RPMI8226 (cell line): Measurements from ENCODE around the gene DLX6.

Experiments used
- DNase-seq: peaks from one replicate; pipeline ENCODE4 v3.0.0-alpha.2; 2015

Gene DLX6

GRCh38 chr7:97011536-97012364, 6.4 kb downstream of the DLX6 start:
- DNase-seq, result no peak

- DNase-seq, result no peak
Measured at GRCh38 chr7:97012365-97013133, 7.2 kb downstream of the DLX6 start.

DNA sequence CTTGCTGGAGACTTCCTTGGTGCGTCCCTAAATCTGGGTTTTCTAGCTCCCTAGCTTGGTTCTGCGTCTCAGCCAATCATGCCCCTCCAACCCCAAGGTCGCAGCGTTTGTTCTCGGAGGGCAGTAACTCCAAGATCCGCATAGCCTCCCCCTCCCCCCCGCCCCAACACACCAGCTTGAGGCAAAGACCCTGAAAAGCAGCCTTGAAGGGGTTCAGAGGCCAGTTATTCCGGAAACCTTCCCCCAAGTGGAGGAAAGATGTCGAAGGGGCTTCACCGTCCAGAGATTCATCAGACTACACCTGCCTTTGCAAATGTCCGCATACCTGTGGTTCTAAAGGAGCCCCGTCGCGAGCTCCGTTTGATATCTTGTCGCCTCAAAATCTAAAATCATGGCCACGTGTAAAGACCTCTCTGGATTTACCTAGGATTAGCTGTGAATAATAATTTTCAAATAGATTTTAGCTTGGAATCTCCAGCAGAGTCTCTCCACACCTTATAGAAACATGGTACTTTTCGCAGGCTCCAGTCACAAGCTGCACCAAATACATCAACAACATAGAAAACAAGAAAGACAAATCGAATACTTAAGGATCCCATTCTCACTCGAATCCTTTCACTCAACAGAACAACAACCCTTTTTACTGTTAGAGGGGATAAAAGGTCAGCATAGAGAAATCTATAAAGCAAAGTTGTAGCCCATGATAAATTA, 7.9 kb downstream of the DLX6 start:
- DNase-seq, result no peak

- no peak for DNase-seq
Measured at GRCh38 chr7:97013845-97014134, 8.4 kb downstream of the DLX6 start.

DNA sequence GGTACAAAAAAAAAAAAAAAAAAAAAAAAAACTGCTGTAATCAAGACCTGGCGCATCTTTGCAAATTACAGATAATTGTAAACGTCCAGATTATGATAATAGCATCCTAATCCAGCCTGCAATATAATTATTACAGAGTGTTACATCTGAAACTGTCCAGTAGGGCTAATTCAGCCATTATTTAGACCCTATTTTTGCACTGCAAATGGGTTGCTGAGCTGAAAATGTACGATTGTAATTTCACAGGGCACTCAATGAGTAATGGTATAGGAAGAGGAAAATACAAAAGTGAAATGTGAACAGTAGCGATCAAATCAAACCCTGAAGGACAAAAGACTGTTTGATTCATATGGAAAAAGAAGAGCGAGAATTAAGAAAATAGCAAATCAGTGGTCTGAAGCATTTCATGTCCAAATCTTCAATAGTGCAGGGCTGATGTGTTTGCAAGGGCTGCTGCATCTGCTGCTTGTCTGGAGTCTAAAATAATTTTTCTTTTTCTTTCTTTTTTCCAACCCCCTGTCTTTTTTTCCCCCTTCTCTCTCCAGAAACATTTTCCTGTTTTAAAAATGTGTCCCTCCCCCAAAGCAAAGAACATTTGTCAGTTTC, 8.9 kb downstream of the DLX6 start:
- DNase-seq, result no peak

- DNase-seq, result no peak
Measured at GRCh38 chr7:97015279-97015678, 9.9 kb downstream of the DLX6 start.

- DNase-seq, result no peak
Measured at GRCh38 chr7:97015756-97016380, 10.5 kb downstream of the DLX6 start.

DNA sequence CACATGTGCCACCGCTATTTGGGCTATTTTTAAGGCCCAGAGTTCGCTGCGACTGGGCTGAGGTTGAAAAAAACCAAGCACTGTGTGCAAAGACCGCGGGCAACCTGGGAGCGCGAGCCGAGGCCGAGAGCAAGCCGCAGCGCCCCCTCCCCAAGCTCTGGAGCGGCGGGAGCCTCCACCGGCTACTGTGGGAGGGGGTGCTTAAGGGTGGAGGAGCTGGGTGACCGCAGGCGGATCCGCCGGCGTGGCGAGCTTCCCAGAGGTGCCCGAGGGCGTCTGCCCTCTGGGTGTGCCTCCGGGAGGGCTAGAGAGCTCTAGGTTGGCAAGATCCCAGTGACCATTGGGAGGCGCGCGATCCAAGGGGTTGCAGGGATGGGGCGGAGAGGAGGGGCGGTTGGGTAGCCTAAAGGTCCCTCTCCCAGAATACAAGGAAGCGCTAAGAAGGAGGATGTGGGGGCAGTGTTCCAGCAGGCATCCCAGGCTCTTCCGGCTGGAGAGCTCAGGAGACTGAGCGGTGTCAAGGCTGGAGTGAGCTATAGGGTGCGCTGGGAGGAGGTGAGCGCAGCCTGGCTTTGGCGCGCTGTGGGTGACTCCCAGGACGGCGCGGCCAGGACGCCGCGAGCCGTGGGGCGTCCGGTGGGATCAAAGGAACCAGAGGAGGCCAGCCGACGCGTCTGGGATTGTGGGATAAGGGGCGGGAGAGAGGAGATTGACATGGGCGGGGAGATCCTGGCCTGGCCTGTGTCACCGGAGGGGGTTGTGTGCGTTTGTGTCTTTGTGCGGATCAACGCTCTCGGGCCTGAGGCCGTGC, 11.2 kb downstream of the DLX6 start:
- DNase-seq, result no peak

DNA sequence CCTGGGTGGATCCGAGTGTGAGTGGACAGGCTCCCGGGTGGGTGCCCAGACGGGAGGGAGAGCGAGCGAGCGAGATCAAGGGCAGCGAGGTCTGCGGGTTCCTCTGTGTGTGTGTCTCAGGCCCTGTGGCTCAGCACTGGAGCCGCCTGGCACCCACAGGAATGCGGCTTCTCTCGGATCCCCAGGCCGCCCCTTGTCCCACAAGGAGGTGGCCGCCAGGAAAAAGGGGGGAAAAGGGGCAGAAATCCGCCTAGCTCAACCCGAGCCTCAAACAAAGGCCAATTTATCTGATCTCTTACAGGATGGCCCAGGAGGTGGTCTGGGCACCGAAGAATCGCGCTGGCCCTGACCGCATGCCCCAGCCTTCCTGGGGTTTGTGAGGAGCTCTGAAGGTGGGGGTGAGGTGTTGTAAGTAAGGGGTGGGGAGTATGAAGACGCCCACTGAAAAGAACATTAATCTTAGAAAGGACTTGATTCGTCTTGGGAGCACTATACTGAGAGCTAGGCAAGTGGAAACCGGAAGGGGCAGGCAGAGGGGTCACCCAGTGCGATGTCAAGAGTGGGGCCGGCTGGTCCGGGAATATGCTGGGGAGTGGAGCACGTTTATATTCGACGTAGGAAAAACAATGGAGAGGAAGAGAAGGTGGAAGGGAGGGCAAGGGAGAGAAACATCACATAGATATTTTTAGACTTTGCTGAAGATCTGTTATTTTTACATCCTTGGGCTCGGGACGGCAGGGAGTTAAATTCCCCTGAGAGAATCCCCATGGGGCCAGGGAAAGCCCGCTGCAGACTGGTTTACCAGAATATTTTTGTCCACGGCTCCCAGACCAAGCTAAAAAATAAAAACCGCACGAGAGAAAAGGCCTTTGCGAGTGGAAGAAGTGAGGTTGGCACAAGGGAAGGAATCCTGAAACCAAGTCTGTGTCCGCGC, 12.1 kb downstream of the DLX6 start:
- DNase-seq, result no peak

DNA sequence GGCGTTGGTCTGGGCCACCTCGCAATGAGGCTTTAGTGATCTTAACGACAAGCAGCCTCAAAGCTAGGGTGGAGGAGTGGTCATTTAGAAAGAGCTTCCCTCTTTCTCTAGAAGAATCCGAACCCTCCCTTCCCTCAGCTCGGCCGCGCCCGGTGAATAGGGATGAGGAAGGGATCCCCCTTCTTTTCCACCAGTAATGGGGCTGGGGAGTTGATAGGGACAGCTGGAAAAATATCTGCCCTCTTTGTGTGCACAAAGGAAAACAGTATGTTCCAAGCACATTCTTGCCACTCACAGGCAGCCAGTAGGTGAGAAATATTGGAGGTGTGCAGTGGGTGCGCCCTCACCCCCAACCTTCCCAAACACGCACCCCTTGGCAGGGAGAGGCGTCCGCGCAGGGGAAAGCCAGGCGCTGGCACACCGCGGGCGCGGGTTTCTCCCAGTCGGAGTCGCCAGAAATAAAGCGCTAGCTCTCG, 12.8 kb downstream of the DLX6 start:
- no peak for DNase-seq

DNA sequence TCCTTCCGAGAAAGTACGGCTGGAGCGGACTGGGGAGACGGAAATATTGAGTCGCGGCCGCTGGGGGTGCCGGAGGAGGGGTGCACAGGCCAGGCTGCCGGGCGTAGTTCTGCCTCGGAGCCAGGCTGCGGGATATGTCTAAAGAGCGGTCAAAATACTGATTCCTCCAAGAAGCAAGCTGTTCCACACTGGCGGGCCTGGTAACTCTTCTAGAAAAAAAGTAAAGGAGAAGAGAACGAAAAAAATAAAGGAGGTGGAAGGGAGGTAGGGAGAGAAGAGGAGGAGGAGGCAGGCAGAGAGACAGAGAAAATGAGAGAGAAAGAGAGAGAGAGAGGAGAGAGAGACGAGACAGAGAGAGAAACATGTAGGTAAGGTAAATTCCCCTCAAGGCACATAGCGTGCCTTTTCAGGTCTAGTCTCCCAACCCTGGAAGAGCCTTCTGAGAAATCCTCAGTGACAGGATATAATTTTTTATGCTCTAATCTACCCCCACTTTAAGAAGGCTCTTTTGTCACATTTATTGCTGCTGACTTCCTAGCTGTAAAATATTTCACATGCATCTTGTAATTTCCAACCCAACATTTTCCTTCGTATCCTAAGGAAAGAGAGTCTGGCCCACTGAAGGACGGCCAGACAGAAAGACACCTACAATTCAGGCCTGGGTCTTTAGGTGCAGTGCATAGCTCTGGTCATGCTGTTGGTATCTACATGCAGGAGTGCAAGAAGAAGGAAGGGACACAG, 13.6 kb downstream of the DLX6 start:
- no peak for DNase-seq

- DNase-seq, result no peak
Measured at GRCh38 chr7:97019710-97020225, 14.4 kb downstream of the DLX6 start.

DNA sequence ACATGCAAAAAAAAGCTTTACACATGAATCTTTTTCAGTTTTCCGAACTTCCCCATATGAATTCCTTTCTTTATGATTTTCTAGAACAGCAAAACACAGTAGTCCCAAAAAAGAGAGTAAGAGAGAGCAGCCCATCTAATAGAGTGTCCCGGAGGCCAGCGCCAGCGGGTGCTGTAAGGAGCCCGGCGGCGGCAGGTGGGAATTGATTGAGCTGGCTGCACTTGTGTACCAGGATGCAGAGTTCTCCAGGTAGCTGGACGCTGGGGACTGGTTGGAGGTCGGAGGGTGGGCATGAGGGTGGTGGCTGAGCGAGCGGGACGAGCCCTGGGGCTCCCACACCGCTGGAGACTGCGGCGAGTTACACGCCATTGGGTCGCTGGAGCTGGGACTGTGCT, 15.2 kb downstream of the DLX6 start:
- DNase-seq, result no peak

GRCh38 chr7:97020996-97021746, 15.8 kb downstream of the DLX6 start:
- no peak for DNase-seq

DNA sequence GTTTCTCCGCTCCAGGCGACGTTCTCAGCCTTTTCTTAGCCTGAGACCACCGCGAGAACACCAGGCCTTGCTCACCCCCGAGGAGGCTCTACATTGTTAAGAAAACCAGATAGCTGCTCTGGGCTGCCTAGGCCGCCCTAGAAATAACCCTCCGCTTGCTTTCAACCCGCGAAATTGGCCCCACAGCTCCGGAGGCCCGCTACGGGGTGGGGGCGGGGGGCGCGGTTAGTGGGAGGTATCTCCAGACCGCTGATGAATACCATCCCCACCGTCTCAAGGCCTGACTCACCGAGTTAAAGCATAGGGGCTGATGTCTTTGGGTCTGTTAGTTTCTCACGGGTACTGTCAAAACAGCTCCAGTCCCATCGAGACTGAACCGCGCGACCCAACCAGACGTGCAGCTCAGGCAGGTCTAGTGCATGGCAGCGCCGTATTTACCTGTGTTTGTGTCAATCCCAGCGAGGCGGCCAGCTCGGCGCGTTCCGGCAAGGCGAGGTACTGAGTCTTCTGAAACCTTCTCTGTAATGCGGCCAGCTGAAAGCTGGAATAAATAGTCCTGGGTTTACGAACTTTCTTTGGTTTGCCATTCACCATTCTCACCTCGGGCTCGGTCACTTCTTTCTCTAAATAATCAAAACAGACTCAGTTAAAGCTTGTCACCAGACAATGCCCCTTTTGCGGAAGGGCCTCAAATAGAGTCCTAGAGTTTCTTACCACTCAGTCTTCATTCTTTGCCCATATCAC, 16.6 kb downstream of the DLX6 start:
- DNase-seq, result no peak

GRCh38 chr7:97022491-97023306, 17.3 kb downstream of the DLX6 start:
- no peak for DNase-seq
